Midbrain (tissue), 1 donor: ENCODE results near the gene STAP1.
"Not testable (repeated sequence)": the region's sequence is repeated elsewhere in the genome, so short reads cannot be mapped to it uniquely, and the experiment has no call there.

Experiments
- DNase-seq: peaks from one replicate; lab custom pipeline; 2025; lab: John Stamatoyannopoulos, UW

STAP1 gene, protein sequence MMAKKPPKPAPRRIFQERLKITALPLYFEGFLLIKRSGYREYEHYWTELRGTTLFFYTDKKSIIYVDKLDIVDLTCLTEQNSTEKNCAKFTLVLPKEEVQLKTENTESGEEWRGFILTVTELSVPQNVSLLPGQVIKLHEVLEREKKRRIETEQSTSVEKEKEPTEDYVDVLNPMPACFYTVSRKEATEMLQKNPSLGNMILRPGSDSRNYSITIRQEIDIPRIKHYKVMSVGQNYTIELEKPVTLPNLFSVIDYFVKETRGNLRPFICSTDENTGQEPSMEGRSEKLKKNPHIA

DNA sequence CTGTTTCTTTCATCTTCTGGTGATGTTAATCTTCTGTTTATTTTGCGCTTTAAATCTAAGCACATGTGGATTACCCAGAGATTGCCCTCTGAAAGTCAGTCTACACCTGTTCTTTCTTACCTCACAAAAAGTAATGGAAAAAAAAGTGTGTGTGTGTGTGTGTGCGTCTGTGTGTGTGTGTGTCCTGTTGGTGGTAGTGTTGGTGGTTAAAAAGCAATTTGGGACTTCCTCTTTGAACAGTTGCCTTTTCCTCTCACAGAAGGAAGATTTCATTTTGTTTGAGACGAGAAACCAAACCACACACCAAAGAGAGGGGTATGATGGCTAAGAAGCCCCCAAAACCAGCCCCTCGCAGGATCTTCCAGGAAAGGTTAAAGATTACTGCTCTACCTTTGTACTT lies at the start of gene STAP1:
Gene STAP1 (plus strand): TSS at position 235 of the 400 bp plus-strand sequence. CDS start 83 bp downstream, at position 318.
- DNase-seq, result no peak

DNA sequence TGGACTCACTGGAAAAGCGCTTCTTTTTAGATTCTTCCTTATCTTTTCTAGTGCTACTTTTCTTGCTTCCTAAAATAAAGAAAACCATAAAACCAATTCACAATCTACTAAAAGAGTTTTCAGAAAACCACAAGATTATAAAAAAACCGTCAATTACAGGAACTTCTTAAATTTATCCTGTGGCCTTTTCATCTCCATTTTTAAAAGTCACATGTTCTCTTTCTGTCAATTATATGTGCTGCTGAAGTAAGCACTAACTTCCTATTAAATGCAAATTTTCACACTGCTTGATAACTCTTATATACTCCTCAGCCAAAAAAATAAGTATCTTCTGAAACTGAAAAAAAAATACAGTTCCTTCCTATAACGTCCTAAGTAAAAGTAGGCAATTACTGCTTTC lies 46.0 kb upstream of the STAP1 start:
- DNase-seq, result no peak

DNA sequence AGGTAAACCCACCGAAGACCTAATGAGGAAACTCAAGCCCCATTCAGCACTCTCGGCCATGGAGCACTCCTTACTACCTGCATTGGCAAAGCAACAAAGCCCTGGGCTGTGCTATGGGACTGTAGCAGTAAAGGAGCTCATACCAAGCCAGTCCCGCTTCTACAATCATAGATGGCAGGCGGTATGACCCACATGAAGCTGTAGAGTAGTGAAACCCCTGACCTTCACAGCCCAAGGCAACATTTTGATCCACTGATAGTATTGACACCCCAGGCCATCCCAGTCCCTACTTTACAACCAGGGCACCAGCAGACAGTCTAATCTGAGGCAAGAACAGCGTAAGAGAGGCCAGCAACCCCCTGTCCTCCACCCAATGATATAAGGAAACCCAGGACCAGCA lies 38.4 kb upstream of the STAP1 start:
- no peak for DNase-seq

DNA sequence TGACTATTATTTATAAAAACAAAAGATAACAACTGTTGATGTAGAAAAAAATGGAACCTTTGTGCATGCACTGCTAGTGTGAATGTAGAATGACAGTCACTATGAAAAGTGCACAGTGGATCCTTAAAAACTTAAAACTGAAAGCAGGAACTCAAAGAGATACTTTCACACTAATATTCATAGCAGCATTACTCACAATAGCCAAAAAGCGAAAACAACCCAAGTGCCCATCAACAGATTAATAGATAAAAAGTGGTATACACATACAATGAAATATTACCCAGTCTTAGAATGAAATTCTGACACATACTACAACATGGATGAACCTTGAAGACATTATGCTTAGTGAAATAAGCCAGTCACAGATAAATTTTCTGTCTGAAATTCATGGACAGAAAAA lies 37.0 kb upstream of the STAP1 start:
- DNase-seq, result no peak

DNA sequence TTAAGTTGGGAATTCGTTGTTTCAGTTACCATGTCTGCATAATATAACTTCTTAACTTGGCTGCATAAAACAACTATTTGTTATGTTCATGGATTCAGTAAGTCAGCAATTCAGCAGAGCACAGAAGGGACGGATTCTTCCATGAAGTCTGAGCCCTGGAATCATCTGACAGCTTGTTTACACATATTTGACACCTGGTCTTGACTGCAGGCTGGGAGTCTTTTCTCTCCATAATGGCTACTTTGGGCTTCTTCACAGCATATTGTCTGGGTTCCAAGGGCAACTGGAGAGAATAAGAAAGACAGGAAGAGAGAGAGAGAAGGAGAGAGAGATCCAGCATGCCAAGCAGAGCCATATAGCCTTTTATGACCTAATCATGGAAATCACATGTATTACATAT lies 36.3 kb upstream of the STAP1 start:
- DNase-seq, result no peak

DNA sequence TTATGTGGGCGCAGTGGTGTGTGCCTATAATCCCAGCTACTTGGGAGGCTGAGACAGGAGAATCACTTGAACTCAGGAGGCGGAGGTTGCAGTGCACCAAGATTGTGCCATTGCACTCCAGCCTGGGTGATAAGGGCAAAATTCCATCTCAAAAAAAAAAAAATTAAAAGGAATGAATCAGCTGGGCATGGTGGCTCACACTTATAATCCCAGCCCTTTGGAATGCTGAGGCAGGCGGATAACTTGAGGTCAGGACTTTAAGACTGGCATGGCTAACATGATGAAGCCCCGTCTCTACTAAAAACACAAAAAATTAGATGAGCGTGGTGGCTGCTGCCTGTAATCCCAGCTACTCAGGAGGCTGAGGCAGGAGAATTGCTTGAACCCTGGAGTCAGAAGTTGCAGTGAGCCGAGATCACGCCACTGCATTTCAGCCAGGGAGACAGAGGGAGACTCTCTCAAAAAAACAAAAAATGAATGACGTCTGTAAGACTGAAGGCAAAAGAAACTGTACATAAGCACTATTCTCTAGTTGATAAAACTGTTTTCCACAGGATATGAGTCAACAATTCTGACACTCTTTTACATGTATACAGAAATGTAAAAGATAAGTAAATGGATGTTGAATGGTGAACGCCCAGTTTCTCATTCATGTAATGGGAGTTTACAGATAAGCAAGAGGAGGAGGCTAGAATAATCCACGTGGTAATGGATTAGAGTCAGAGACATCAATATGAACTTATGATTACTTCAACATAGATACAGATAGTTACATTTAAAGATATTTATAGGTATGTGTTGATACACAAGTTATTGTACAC lies 35.5 kb upstream of the STAP1 start:
- DNase-seq, result no peak

DNA sequence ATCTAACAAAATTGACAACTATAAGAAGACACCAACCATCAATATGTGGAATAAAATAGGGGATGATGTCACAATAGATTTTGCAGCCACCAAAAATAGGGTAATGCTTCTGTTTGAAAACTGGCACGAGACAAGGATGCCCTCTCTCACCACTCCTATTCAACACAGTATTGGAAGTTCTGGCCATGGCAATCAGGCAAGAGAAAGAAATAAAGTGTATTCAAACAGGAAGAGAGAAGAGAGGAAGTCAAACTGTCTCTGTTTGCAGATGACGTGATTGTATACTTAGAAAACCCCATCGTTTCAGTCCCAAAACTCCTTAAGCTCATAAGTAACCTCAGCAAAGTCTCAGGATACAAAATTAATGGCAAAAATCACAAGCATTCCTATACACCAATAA lies 34.4 kb upstream of the STAP1 start:
- not testable (repeated sequence) for DNase-seq

DNA sequence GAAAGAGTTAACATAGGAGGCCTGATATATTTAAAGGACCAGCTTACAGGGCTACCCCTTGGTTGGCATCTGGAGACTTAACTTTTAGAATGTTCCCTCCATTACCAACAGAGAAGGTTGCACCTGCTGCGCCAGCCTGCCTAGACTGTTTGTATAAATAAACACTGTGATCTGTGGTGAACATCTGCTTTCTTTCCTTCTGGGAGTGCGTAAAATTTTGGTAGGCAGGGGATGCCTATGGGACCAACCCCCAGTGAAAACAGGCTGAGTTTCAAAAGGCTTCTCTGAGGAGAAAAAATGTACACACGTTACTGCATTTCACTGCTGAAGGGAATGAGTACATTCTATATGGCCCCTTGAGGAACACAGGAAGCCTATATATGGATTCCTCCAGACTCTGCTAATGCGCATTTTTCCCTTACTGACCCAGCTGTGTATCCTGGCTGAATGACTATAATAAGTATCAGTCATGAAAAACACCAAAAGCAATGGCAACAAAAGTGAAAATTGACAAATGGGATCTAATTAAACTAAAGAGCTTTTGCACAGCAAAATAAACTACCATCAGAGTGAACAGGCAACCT lies 27.1 kb upstream of the STAP1 start:
- DNase-seq, result no peak

DNA sequence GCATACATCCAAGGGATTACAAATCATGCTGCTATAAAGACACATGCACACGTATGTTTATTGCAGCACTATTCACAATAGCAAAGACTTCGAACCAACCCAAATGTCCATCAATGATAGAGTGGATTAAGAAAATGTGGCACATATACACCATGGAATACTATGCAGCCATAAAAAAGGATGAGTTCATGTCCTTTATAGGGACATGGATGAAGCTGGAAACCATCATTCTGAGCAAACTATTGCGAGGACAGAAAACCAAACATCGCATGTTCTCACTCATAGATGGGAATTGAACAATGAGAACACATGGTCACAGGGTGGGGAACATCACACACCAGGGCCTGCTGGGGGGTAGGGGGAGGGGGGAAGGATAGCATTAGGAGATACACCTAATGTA lies 26.1 kb upstream of the STAP1 start:
- DNase-seq, result not testable (repeated sequence)

DNA sequence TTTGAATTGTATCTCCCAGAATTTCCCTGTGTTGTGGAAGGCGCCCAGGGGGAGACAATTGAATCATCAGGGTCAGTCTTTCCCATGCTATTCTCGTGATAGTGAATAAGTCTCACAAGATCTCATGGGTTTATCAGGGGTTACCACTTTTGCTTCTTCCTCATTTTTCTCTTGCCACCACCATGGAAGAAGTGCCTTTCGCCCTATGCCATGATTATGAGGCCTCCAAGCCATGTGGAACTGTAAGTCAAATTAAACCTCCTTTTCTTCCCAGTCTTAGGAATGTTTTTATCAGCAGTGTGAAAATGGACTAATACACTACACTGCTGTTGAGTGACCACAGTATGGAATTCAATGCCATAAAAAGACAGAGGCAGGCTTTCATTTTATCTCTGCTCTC lies 25.4 kb upstream of the STAP1 start:
- DNase-seq, result no peak

DNA sequence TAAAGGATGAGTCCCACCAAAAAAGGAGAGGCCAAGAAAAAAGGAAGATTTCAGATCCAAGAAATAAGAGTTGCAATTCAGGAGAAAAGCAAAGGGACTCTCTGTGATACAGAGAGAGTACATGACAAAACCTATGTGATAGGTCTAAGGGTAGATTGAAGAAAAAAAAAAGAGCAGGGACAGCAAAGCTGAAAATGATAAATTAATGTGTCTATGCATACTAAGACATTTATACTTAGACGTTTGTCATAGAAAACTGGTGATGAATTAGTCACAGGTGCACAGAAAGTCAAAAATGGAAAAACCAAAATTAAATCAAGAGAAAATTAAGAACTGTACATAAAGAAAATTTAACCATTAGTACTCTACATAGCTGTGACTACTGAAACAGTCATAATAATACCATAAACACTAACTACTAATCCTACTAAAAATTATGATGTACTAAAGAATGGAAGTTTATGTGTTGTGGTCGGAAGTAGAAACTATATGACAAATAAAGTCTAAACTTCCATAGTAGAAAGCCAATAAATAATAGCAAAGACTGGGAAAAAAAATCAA lies 23.2 kb upstream of the STAP1 start:
- no peak for DNase-seq

DNA sequence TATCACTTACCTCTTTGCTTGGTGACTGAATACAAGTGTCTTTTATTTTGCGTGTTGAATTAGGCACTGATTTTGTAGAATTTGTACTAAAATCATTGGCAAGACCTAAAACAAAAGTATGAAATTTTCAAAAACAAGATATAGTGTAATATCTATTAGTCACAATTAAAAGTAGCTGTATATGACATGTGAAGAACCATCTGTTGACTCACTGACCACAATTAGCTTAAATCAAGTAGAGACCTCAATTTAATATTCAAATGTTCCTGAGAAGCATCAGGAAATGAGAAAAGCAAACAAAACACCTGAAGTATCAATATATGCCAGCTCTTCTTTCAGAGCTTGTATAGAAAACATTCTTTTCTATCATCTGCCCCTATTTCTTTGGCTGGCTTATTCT lies 18.7 kb upstream of the STAP1 start:
- DNase-seq, result no peak

DNA sequence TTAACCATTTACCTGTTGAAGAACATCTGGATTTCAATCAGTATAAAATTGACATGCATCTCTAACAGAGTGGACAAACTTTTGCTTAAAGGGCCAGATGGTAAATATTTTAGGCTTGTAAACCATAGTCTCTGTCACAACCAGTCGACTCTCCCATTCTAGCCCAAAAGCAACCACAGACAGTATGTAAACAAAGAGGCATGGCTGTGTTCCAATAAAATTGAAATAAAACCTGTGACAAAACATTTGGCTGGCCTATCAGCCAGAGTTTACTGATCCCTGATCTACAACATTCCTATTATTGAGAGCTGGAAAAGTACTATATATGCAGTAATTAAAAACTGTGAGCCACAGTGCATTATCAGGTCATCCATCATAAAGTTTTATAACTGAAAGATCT lies 16.5 kb upstream of the STAP1 start:
- no peak for DNase-seq

DNA sequence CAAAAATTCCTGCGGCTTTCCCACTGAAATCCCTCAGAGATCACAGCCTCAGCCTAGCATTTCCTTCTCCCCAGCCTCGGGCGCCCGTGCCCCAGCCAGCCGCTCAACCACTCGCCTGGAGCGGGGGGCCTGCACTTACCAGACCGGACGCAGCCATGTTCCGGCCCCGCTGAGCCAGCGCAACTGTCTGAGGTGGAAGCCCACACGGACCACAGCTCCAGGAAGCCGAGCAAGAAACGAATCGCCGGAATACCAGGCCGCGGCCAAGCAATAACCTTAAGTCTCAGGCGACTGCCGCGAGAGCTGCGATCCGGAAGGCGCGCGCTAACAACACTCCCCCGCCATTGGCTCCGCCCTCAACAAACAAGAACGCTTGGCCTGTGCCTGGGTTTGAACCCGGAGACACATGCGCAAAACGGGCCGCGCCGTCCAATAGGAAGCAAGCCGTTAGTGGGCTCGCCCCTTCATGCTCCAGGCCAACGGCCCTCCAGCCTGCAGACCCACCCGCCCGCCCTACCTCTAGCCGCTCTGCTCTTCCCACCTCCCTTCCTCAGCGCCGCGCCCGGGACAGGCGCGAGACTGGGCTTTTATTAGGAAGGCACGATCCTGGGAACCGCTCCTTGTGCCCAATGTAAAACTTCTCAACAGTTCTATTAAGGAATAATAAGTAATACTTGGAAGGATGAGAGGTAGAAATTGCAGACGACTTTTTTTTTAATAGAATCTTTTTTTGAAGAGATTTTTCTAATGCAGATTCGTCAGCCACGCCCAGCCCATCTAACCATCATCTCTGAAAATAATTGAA lies 13.1 kb upstream of the STAP1 start, which contains the start of gene CENPC:
Gene CENPC (minus strand): TSS at position 305 of the 805 bp plus-strand sequence. CDS start 148 bp downstream, at position 157.
- DNase-seq, result peak; percentile 95

DNA sequence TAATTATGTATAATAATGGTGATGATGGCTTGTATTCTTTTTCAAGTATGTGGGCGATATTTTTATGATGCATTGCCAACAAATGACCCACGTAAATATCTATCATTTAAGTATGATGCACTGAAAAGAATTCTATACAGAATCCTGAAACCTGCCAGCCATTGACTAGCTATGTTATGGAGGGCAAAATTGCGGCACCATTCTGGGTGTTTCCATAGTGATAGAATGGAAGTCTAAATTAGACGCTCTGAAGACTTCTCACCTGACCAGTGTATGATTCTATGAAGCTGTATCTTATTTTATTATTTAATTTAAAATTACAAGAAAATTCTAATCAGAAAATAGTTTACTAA lies 12.5 kb upstream of the STAP1 start:
- DNase-seq, result no peak

DNA sequence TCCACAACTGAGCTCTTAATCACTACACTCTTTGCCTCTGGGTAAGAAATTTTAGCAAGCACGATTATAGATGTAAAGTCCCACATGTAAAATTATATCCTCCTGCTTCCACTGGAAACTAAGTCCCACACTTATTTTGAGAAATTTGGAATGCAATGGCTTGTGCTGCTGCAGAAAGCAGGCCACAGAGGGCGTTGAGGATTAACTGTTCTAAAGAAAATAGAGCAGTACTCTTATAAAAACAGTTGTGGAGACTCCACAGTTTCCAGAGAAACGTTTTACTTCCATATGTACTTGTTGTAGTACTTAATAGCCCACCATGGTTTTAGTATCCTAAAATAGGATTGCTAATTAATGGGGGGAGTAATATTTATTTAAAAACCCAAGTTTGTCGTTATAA lies 11.6 kb upstream of the STAP1 start:
- peak; percentile 34 for DNase-seq

DNA sequence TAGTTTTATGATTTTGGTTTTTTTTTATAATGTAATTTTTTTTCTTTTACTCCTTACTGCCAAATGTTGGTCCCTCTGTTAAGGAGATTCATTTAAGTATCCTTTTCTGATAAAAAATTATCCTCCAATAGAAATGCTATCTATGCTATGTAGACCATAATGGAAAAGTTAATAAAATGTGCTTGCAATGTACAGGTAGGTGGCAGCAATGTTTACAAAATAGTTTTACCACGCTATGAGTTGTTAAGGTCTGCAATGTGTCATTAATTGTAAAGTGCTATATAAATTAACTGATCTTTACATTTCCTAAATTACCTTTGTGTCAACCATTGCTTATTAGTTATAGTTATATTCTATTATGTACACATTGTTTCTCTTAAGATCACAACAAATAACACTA lies 9.4 kb upstream of the STAP1 start:
- DNase-seq, result no peak

DNA sequence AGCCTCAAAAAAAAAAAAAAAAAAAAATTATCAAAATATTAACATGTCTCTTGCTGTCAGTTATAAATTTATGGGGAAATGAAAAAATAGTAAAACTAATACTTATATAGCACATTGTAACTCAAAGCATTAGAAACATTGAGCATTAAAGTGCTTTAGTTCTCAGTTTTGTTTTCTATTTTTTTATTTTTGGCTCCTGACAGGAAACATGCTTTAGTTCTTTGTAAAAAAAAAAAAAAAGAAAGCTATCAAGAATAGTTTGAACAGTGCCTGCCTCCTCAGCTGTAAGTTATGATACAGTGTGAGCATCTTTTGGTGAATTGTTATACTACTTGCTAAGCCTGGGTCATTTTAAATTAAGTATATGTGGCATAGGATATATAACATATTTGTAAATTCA lies 8.1 kb upstream of the STAP1 start:
- no peak for DNase-seq

DNA sequence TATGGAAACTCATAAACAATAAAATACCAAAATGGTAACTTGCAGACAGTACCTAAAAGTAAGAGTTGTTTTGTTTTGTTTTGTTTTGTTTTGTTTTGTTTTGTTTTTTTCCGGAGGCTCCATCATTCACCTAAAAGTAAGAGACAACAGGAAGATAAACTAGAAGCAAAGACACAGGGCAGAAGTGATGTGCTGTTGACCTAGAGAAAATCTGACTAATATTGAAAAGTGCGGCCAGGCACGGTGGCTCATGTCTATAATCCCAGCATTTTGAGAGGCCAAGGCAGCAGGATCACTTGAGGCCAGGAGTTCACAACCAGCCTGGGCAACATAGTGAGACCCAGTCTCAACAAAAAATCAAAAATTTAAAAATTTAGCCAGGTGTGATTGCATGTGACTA lies 7.7 kb upstream of the STAP1 start:
- DNase-seq, result no peak

DNA sequence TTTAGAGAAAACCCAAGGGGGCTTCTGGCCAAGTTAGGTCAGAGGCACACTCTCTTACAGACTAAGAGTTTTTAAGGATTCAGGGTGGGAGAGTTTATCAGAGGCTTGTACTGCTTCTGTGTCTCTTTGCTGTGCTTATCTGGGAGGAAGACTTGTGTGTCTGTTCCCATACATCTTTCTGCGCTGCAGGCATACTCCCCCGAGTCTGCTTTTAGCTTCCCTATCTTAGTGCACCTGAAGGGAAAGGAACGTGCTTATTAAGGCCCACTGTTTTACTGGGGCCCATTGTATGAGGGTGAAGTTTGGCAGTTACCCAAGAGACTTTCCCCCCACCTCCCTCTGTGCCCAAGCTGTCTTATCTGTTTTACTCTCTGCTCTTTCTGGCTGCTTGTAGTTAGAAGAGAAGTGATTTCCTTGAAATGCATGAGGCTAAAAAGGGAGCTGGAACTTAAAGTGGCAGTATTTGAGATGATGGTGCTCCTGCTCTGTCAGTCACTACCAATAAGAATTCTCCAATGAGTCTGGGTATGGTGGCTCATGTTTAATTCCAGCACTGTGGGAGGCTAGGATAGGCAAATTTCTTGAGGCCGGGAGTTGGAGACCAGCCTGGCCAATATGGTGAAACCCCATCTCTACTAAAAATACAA lies 6.3 kb upstream of the STAP1 start:
- not testable (repeated sequence) for DNase-seq

DNA sequence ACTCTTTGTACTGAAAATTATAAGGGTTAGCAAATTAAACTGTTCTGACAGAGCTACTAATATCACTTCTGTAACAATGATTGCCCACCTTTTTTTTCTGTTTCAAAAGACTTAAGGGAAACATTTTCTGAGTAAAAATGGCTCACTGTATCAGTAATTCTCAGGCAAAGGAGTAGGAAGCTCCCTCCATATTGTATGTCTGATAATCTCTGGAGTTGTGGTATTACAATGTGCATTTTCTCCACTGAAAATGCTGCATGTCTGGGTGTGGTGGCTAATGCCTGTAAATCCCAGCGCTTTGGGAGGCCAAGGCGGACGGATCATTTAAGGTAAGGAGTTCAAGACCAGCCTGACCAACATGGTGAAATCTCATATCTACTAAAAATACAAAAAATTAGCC lies 4.4 kb upstream of the STAP1 start:
- no peak for DNase-seq
